Activated CD4-positive, alpha-beta T cell treated with anti-CD3 and anti-CD28 coated beads, Interleukin-2, amount 10 ng/mL, durations not matched to agents 7 days and 5 days (primary cell): Measurements from ENCODE around the gene SLC49A3. TPM values are rescaled to one million over a fixed set of nuclear protein-coding genes. Genes with fewer than 3 reads are reported as not detected.
A peak's percentile ranks its signal among the peaks of the same experiment; 100 is the strongest.

Experiments
- CTCF ChIA-PET: fragments of 350-600 bp; sonication (Branson Sonifier 250); formaldehyde crosslinking; loops from one replicate; lab custom pipeline; 2021; ENCODE audit warnings: antibody characterized with exemption; lab: Charles Lee
- POLR2A ChIA-PET: fragments of 350-600 bp; sonication (Branson Sonifier 250); formaldehyde crosslinking; loops from one replicate; lab custom pipeline; 2021; ENCODE audit warnings: antibody characterized with exemption; lab: Charles Lee
- DNase-seq: peaks from one replicate; pipeline ENCODE4 v3.0.0-alpha.2; 2020
- H3K27ac Mint-ChIP-seq: one replicate; pipeline ENCODE4 v1.8.0; 2021; ENCODE audit warnings: mild to moderate bottlenecking, moderate library complexity, mixed read lengths
- H3K27me3 Mint-ChIP-seq: one replicate; pipeline ENCODE4 v1.8.0; 2021; ENCODE audit warnings: mixed read lengths
- H3K36me3 Mint-ChIP-seq: one replicate; pipeline ENCODE4 v1.8.0; 2021; ENCODE audit warnings: low read depth, mixed read lengths
- H3K4me1 Mint-ChIP-seq: one replicate; pipeline ENCODE4 v1.8.0; 2021; ENCODE audit warnings: mixed read lengths
- H3K4me3 Mint-ChIP-seq: one replicate; pipeline ENCODE4 v1.8.0; 2021; ENCODE audit warnings: mild to moderate bottlenecking, moderate library complexity, mixed read lengths
- H3K9me3 Mint-ChIP-seq: one replicate; pipeline ENCODE4 v1.8.0; 2021; ENCODE audit warnings: mixed read lengths
- total RNA-seq, 2 experiments: library from RNA; stranded (reverse); gene quantifications; one replicate each; pipeline ENCODE4 v1.2.3, GENCODE V29; 2021

Gene SLC49A3
- total RNA-seq, 2 experiments from 2014 or later = 0.35 TPM; not detected in 1

GRCh38 chr4:663438-664428, 25.2 kb downstream of the SLC49A3 start:
- peaks cover 12% of the 10 kb centered on the region for H3K9me3 Mint-ChIP-seq
- DNase-seq = peak; percentile 81
- peaks cover 19% of the 10 kb centered on the region for H3K4me1 Mint-ChIP-seq
- ChIA-PET CTCF (interaction anchor here (0.9 to 3.6 kb wide), 3 partner anchors 10 to 20 kb away, joined by 3 to 22 read pairs (median 3); partner anchors contain the start of genes ATP5ME and MYL5), POLR2A (interaction anchor here (1.0 kb wide), 1 partner anchor 10 kb away, joined by 4 read pairs; the partner anchor contains the start of genes ATP5ME and MYL5)
- H3K27ac Mint-ChIP-seq = peak overlapping the region; percentile 92
- no peaks in the 10 kb centered on the region for H3K27me3 Mint-ChIP-seq
- H3K36me3 Mint-ChIP-seq = peaks cover 14% of the 10 kb centered on the region
- H3K4me3 Mint-ChIP-seq = peak overlapping the region; percentile 80

- H3K36me3 Mint-ChIP-seq = peaks cover 14% of the 10 kb centered on the region
- H3K27me3 Mint-ChIP-seq = no peaks in the 10 kb centered on the region
- DNase-seq = no peak
- peaks cover 12% of the 10 kb centered on the region for H3K9me3 Mint-ChIP-seq
- H3K4me1 Mint-ChIP-seq = peaks cover 19% of the 10 kb centered on the region
- H3K27ac Mint-ChIP-seq = peak overlapping the region; percentile 87
- ChIA-PET POLR2A (no interaction called here), CTCF (interaction anchor here (1.5 to 3.6 kb wide), 2 partner anchors 11 to 18 kb away, joined by 3 to 22 read pairs; partner anchors contain the start of genes ATP5ME and MYL5)
- H3K4me3 Mint-ChIP-seq = peak overlapping the region; percentile 73
These were observed 25.9 kb downstream of the SLC49A3 start for GRCh38 chr4:663046-663437.

GRCh38 chr4:661881-662761, 26.8 kb downstream of the SLC49A3 start:
- Mint-ChIP-seq H3K9me3 (peaks cover 12% of the 10 kb centered on the region), H3K27me3 (no peaks in the 10 kb centered on the region), H3K36me3 (peaks cover 14% of the 10 kb centered on the region), H3K4me3 (peak overlapping the region; percentile 73), H3K27ac (no peak overlapping the region), H3K4me1 (peaks cover 19% of the 10 kb centered on the region)
- ChIA-PET POLR2A (no interaction called here), CTCF (interaction anchor here (1.5 to 3.6 kb wide), 2 partner anchors 11 to 18 kb away, joined by 3 to 22 read pairs; partner anchors contain the start of genes ATP5ME and MYL5)
- no peak for DNase-seq

GRCh38 chr4:661231-661630, 27.7 kb downstream of the SLC49A3 start:
- H3K4me1 Mint-ChIP-seq = peaks cover 19% of the 10 kb centered on the region
- CTCF ChIA-PET = no interaction called here
- H3K4me3 Mint-ChIP-seq = no peak overlapping the region
- H3K27ac Mint-ChIP-seq = no peak overlapping the region
- POLR2A ChIA-PET = no interaction called here
- H3K27me3 Mint-ChIP-seq = no peaks in the 10 kb centered on the region
- no peak for DNase-seq
- H3K36me3 Mint-ChIP-seq = peaks cover 14% of the 10 kb centered on the region
- H3K9me3 Mint-ChIP-seq = peaks cover 12% of the 10 kb centered on the region

- CTCF ChIA-PET = no interaction called here
- Mint-ChIP-seq H3K27me3 (no peaks in the 10 kb centered on the region), H3K9me3 (peaks cover 12% of the 10 kb centered on the region), H3K4me3 (no peak overlapping the region), H3K27ac (no peak overlapping the region), H3K36me3 (peaks cover 14% of the 10 kb centered on the region), H3K4me1 (peaks cover 16% of the 10 kb centered on the region)
- no peak for DNase-seq
- POLR2A ChIA-PET = no interaction called here
These were observed 28.6 kb downstream of the SLC49A3 start for GRCh38 chr4:660401-660800.

- Mint-ChIP-seq H3K4me3 (no peak overlapping the region), H3K4me1 (peaks cover 11% of the 10 kb centered on the region), H3K9me3 (peaks cover 12% of the 10 kb centered on the region), H3K36me3 (peaks cover 14% of the 10 kb centered on the region), H3K27ac (no peak overlapping the region), H3K27me3 (no peaks in the 10 kb centered on the region)
- no peak for DNase-seq
- CTCF ChIA-PET = no interaction called here
- POLR2A ChIA-PET = no interaction called here
These were observed 29.1 kb downstream of the SLC49A3 start for GRCh38 chr4:659851-660250.

- ChIA-PET CTCF (no interaction called here), POLR2A (no interaction called here)
- Mint-ChIP-seq H3K4me1 (peaks cover 3% of the 10 kb centered on the region), H3K27ac (no peak overlapping the region), H3K4me3 (no peak overlapping the region), H3K36me3 (peaks cover 13% of the 10 kb centered on the region), H3K9me3 (peaks cover 12% of the 10 kb centered on the region), H3K27me3 (no peaks in the 10 kb centered on the region)
- no peak for DNase-seq
These were observed 30.0 kb downstream of the SLC49A3 start for GRCh38 chr4:658681-659667.

GRCh38 chr4:657834-658667, 30.9 kb downstream of the SLC49A3 start:
- POLR2A ChIA-PET = no interaction called here
- Mint-ChIP-seq H3K4me3 (no peak overlapping the region), H3K27ac (no peak overlapping the region), H3K36me3 (peaks cover 12% of the 10 kb centered on the region), H3K4me1 (peaks cover under 1% of the 10 kb centered on the region), H3K27me3 (no peaks in the 10 kb centered on the region), H3K9me3 (peaks cover 12% of the 10 kb centered on the region)
- no peak for DNase-seq
- CTCF ChIA-PET = no interaction called here

GRCh38 chr4:657338-657833, 31.6 kb downstream of the SLC49A3 start:
- Mint-ChIP-seq H3K36me3 (peaks cover 9% of the 10 kb centered on the region), H3K4me1 (no peaks in the 10 kb centered on the region), H3K27me3 (no peaks in the 10 kb centered on the region), H3K4me3 (no peak overlapping the region), H3K27ac (no peak overlapping the region), H3K9me3 (peaks cover 12% of the 10 kb centered on the region)
- DNase-seq = no peak
- CTCF ChIA-PET = interaction anchor here (0.6 kb wide), 1 partner anchor 302 kb away, joined by 4 read pairs; no protein-coding TSS in a partner anchor
- POLR2A ChIA-PET = no interaction called here

GRCh38 chr4:656436-657337, 32.3 kb downstream of the SLC49A3 start:
- POLR2A ChIA-PET = no interaction called here

More at GRCh38 chr4:656436-657337, 32.3 kb downstream of the SLC49A3 start:
- Mint-ChIP-seq H3K9me3 (peaks cover 12% of the 10 kb centered on the region), H3K4me3 (no peak overlapping the region), H3K27me3 (no peaks in the 10 kb centered on the region), H3K36me3 (peaks cover 5% of the 10 kb centered on the region), H3K4me1 (no peaks in the 10 kb centered on the region), H3K27ac (no peak overlapping the region)
- CTCF ChIA-PET = interaction anchor here (0.6 kb wide), 1 partner anchor 301 kb away, joined by 4 read pairs; no protein-coding TSS in a partner anchor
- no peak for DNase-seq
